GM12892 (cell line): Measurements from ENCODE around the gene KIAA1217.

Source experiments
- DNase-seq: peaks from one replicate; pipeline ENCODE4 v3.0.0; 2011; ENCODE audit not compliant: insufficient read length
- FAIRE-seq: peaks from 2 replicates; lab custom pipeline; 2011; peaks lifted over from hg19 to GRCh38; lab: Jason Lieb, UNC
- POLR2A ChIP-seq: IDR thresholded peaks from 2 replicates; pipeline ENCODE4 v1.6.1; 2011; ENCODE audit warnings: low read depth, low read length, control low read depth
- POLR2AphosphoS5 ChIP-seq: IDR thresholded peaks from 2 replicates; pipeline ENCODE4 v1.6.1; 2011; ENCODE audit warnings: low read depth, low read length, control low read depth
- TAF1 ChIP-seq: IDR thresholded peaks from 2 replicates; pipeline ENCODE4 v1.6.1; 2011; ENCODE audit warnings: low read depth, mild to moderate bottlenecking, control low read depth, low read length, borderline replicate concordance

The KIAA1217 gene

GRCh38 chr10:24249829-24250415, 41.0 kb downstream of the KIAA1217 start:
- FAIRE-seq (no peak), DNase-seq (no peak)
- TF ChIP-seq POLR2A (no peak), TAF1 (no peak), POLR2AphosphoS5 (no peak)

GRCh38 chr10:24251547-24251946, 42.6 kb downstream of the KIAA1217 start:
- DNase-seq (no peak), FAIRE-seq (no peak)
- no peak for TF ChIP-seq POLR2AphosphoS5
- no peak for TF ChIP-seq TAF1
- no peak for TF ChIP-seq POLR2A

- no peak for TF ChIP-seq TAF1
- no peak for TF ChIP-seq POLR2AphosphoS5
- TF ChIP-seq POLR2A, result no peak
- DNase-seq (no peak), FAIRE-seq (no peak)
Measured at GRCh38 chr10:24254180-24254579, 45.2 kb downstream of the KIAA1217 start.

- no peak for TF ChIP-seq POLR2AphosphoS5
- no peak for DNase-seq
- peak; percentile 60 for FAIRE-seq
Measured at GRCh38 chr10:24255115-24255880, 46.4 kb downstream of the KIAA1217 start.

- peak; percentile 86 for FAIRE-seq
- DNase-seq, result no peak
- TF ChIP-seq TAF1 (no peak), POLR2A (no peak), POLR2AphosphoS5 (no peak)
Measured at GRCh38 chr10:24255881-24256311, 47.0 kb downstream of the KIAA1217 start.

GRCh38 chr10:24256619-24257107, 47.7 kb downstream of the KIAA1217 start:
- DNase-seq (no peak), FAIRE-seq (no peak)
- no peak for TF ChIP-seq POLR2A
- TF ChIP-seq TAF1, result no peak
- no peak for TF ChIP-seq POLR2AphosphoS5

GRCh38 chr10:24257588-24257987, 48.6 kb downstream of the KIAA1217 start:
- DNase-seq, result no peak
- TF ChIP-seq POLR2AphosphoS5 (no peak), TAF1 (no peak), POLR2A (no peak)
- FAIRE-seq, result no peak

GRCh38 chr10:24259365-24260130, 50.6 kb downstream of the KIAA1217 start:
- TF ChIP-seq TAF1 (no peak), POLR2A (no peak), POLR2AphosphoS5 (no peak)
- FAIRE-seq (peak; percentile 68), DNase-seq (no peak)

- no peak for FAIRE-seq
- no peak for DNase-seq
- no peak for TF ChIP-seq POLR2AphosphoS5
- no peak for TF ChIP-seq TAF1
- no peak for TF ChIP-seq POLR2A
Measured at GRCh38 chr10:24261627-24262026, 52.7 kb downstream of the KIAA1217 start.

- DNase-seq (no peak), FAIRE-seq (no peak)
- TF ChIP-seq POLR2A, result no peak
- no peak for TF ChIP-seq TAF1
- TF ChIP-seq POLR2AphosphoS5, result no peak
Measured at GRCh38 chr10:24262929-24263590, 54.1 kb downstream of the KIAA1217 start.

- no peak for FAIRE-seq
- DNase-seq, result no peak
- TF ChIP-seq POLR2AphosphoS5 (no peak), POLR2A (no peak), TAF1 (no peak)
Measured at GRCh38 chr10:24269476-24269875, 60.5 kb downstream of the KIAA1217 start.

- TF ChIP-seq POLR2A (no peak), TAF1 (no peak), POLR2AphosphoS5 (no peak)
- DNase-seq, result no peak
- no peak for FAIRE-seq
Measured at GRCh38 chr10:24272374-24272773, 63.4 kb downstream of the KIAA1217 start.
